GM12875 (cell line): ENCODE data around the gene DSC2.

ENCODE experiments used
- H3K4me3 ChIP-seq: one replicate; pipeline ENCODE4 v1.5.1; 2011; ENCODE audit warnings: low read depth, low read length, control low read depth
- CTCF ChIP-seq: IDR thresholded peaks from 2 replicates; pipeline ENCODE4 v1.5.1; 2011; ENCODE audit warnings: low read depth, mild to moderate bottlenecking, control low read depth, inconsistent platforms, low read length, moderate library complexity, borderline replicate concordance; ENCODE audit not compliant: insufficient read depth

DSC2 gene

GRCh38 chr18:31102025-31102684 is at the start of gene DSC2:
Gene DSC2 (minus strand): TSS chr18:31102421. CDS start chr18:31101971, 450 bp downstream.
- no peak for TF ChIP-seq CTCF
- H3K4me3 ChIP-seq: no peak within 1 kb of the TSS

GRCh38 chr18:31149351-31149750 is 47.1 kb upstream of the DSC2 start:
- TF ChIP-seq CTCF: no peak
- no peak overlapping the region for H3K4me3 ChIP-seq

GRCh38 chr18:31148600-31148999 is 46.4 kb upstream of the DSC2 start:
- no peak overlapping the region for H3K4me3 ChIP-seq
- TF ChIP-seq CTCF: no peak

GRCh38 chr18:31146809-31147208 is 44.6 kb upstream of the DSC2 start:
- no peak overlapping the region for H3K4me3 ChIP-seq
- no peak for TF ChIP-seq CTCF

GRCh38 chr18:31143025-31143424 is 40.8 kb upstream of the DSC2 start:
- TF ChIP-seq CTCF: no peak

GRCh38 chr18:31138709-31139108 is 36.5 kb upstream of the DSC2 start:
- no peak for TF ChIP-seq CTCF
- no peak overlapping the region for H3K4me3 ChIP-seq

More at GRCh38 chr18:31143025-31143424, 40.8 kb upstream of the DSC2 start:
- H3K4me3 ChIP-seq: no peak overlapping the region

- no peak for TF ChIP-seq CTCF
- no peak overlapping the region for H3K4me3 ChIP-seq
Measured at GRCh38 chr18:31134988-31135529, 32.8 kb upstream of the DSC2 start.
